Trophoblast cell (in vitro differentiated cells and primary cell): ENCODE data around the gene PARP6.

Source experiments
- DNase-seq, 2 donors: peaks; one replicate each; pipeline ENCODE4 v3.0.0-alpha.2; 2016
- H2AFZ ChIP-seq: 2 replicates; pipeline ENCODE4 v1.6.1; 2013; ENCODE audit warnings: low read length, moderate library complexity, mild to moderate bottlenecking; ENCODE audit not compliant: insufficient read depth, poor library complexity
- H2AK5ac ChIP-seq: 2 replicates; pipeline ENCODE4 v1.6.1; 2013; ENCODE audit warnings: mild to moderate bottlenecking, low read length
- H2BK120ac ChIP-seq: 2 replicates; pipeline ENCODE4 v1.6.1; 2013; ENCODE audit warnings: low read length, mild to moderate bottlenecking, moderate library complexity; ENCODE audit not compliant: insufficient read depth, poor library complexity
- H2BK12ac ChIP-seq: 2 replicates; pipeline ENCODE4 v1.6.1; 2013; ENCODE audit warnings: mild to moderate bottlenecking, low read length, moderate library complexity
- H2BK5ac ChIP-seq: 2 replicates; pipeline ENCODE4 v1.6.1; 2013; ENCODE audit warnings: low read length, low read depth, moderate library complexity, mild to moderate bottlenecking; ENCODE audit not compliant: poor library complexity
- H3K14ac ChIP-seq: 2 replicates; pipeline ENCODE4 v1.6.1; 2013; ENCODE audit warnings: mild to moderate bottlenecking, low read length
- H3K18ac ChIP-seq: 2 replicates; pipeline ENCODE4 v1.6.1; 2013; ENCODE audit warnings: mild to moderate bottlenecking, low read length
- H3K23ac ChIP-seq: 2 replicates; pipeline ENCODE4 v1.6.1; 2013; ENCODE audit warnings: low read length
- H3K27ac ChIP-seq: 2 replicates; pipeline ENCODE4 v1.5.1; 2013; ENCODE audit warnings: low read depth, mild to moderate bottlenecking, inconsistent platforms, low read length, moderate library complexity
- H3K27me3 ChIP-seq: 2 replicates; pipeline ENCODE4 v1.6.1; 2013; ENCODE audit warnings: inconsistent platforms, mild to moderate bottlenecking, low read length, moderate library complexity; ENCODE audit not compliant: insufficient read depth
- H3K36me3 ChIP-seq, 2 experiments: 1 replicate in 1 of 2; 2 replicates in 1 of 2; pipeline ENCODE4 v1.6.1; 2013; ENCODE audit warnings: low read length in 2 of 2, mild to moderate bottlenecking in 2 of 2, moderate library complexity in 1 of 2; ENCODE audit not compliant: insufficient read depth in 2 of 2, control insufficient read depth in 1 of 2
- H3K4ac ChIP-seq: 2 replicates; pipeline ENCODE4 v1.6.1; 2013; ENCODE audit warnings: low read depth, mild to moderate bottlenecking, low read length, moderate library complexity
- H3K4me1 ChIP-seq, 2 experiments: 1 replicate in 1 of 2; 2 replicates in 1 of 2; pipeline ENCODE4 v1.6.1; 2013; ENCODE audit warnings: low read length in 2 of 2, mild to moderate bottlenecking in 2 of 2, moderate library complexity in 1 of 2; ENCODE audit not compliant: insufficient read depth in 2 of 2, control insufficient read depth in 1 of 2
- H3K4me2 ChIP-seq: 2 replicates; pipeline ENCODE4 v1.6.1; 2013; ENCODE audit warnings: inconsistent platforms, mild to moderate bottlenecking, low read length, moderate library complexity
- H3K4me3 ChIP-seq: 2 replicates; pipeline ENCODE4 v1.5.1; 2013; ENCODE audit warnings: mild to moderate bottlenecking, low read depth, low read length, inconsistent platforms
- H3K79me1 ChIP-seq: one replicate; pipeline ENCODE4 v1.6.1; 2013; ENCODE audit warnings: low read length
- H3K79me2 ChIP-seq: 2 replicates; pipeline ENCODE4 v1.6.1; 2013; ENCODE audit warnings: low read length, mild to moderate bottlenecking; ENCODE audit not compliant: control insufficient read depth, insufficient read depth, poor library complexity
- H3K9ac ChIP-seq: 2 replicates; pipeline ENCODE4 v1.6.1; 2013; ENCODE audit warnings: mild to moderate bottlenecking, low read length
- H3K9me3 ChIP-seq: 2 replicates; pipeline ENCODE4 v1.6.1; 2013; ENCODE audit warnings: low read depth, mild to moderate bottlenecking, control low read depth, inconsistent platforms, low read length; ENCODE audit not compliant: insufficient read depth
- H4K12ac ChIP-seq: 2 replicates; pipeline ENCODE4 v1.6.1; 2013; ENCODE audit warnings: low read depth, mild to moderate bottlenecking, low read length, moderate library complexity
- H4K8ac ChIP-seq: 2 replicates; pipeline ENCODE4 v1.6.1; 2013; ENCODE audit warnings: low read depth, mild to moderate bottlenecking, low read length, moderate library complexity
- H4K91ac ChIP-seq: one replicate; pipeline ENCODE4 v1.6.1; 2013; ENCODE audit warnings: low read depth, mild to moderate bottlenecking, low read length, moderate library complexity
- WGBS: extraction: QIAGEN DNeasy Blood & Tissue Kit; methylation state at CpG from one replicate; pipeline ENCODE4 v1.1.7; 2013; ENCODE audit warnings: missing lambda C conversion rate; ENCODE audit not compliant: insufficient read length, insufficient coverage; ENCODE audit errors: extremely low coverage; 5-methylcytosine and 5-hydroxymethylcytosine counted together

Gene PARP6

GRCh38 chr15:72217216-72217615, 55.1 kb downstream of the PARP6 start:
- H3K4me2 ChIP-seq, result no peak overlapping the region
- no peak overlapping the region for H3K4me3 ChIP-seq
- peaks cover 0 to 2% of the 10 kb centered on the region in 2 experiments for H3K4me1 ChIP-seq
- no peak overlapping the region for H2AK5ac ChIP-seq
- H2BK12ac ChIP-seq, result no peak overlapping the region
- H3K27me3 ChIP-seq, result no peaks in the 10 kb centered on the region
- no peak overlapping the region for H2AFZ ChIP-seq
- H3K18ac ChIP-seq, result no peak overlapping the region
- H3K9ac ChIP-seq, result no peak overlapping the region
- H3K14ac ChIP-seq, result no peak overlapping the region
- H3K27ac ChIP-seq, result no peak overlapping the region
- no peak overlapping the region for H4K12ac ChIP-seq
- DNase-seq, result no peak
- no peak overlapping the region for H2BK120ac ChIP-seq
- no peak overlapping the region for H4K91ac ChIP-seq
- WGBS, result no CpG with 5 or more reads among the region's 4 CpGs
- no peaks in the 10 kb centered on the region for H3K79me1 ChIP-seq
- peaks cover 2% of the 10 kb centered on the region for H3K79me2 ChIP-seq
- H3K36me3 ChIP-seq, result peaks cover 45 to 64% of the 10 kb centered on the region in 2 experiments
- H3K9me3 ChIP-seq, result no peaks in the 10 kb centered on the region
- no peak overlapping the region for H2BK5ac ChIP-seq
- H3K4ac ChIP-seq, result no peak overlapping the region
- no peak overlapping the region for H3K23ac ChIP-seq
- no peak overlapping the region for H4K8ac ChIP-seq

GRCh38 chr15:72216079-72216478, 56.3 kb downstream of the PARP6 start:
- H2BK120ac ChIP-seq, result no peak overlapping the region
- no peak overlapping the region for H4K8ac ChIP-seq
- H3K36me3 ChIP-seq, result peaks cover 53 to 75% of the 10 kb centered on the region in 2 experiments
- no peak overlapping the region for H3K27ac ChIP-seq
- no peak for DNase-seq
- no peak overlapping the region for H3K18ac ChIP-seq
- no peak overlapping the region for H2BK12ac ChIP-seq
- no peak overlapping the region for H3K23ac ChIP-seq
- H3K4ac ChIP-seq, result no peak overlapping the region
- no peak overlapping the region for H3K4me2 ChIP-seq
- H2AFZ ChIP-seq, result no peak overlapping the region
- H4K12ac ChIP-seq, result no peak overlapping the region
- no peaks in the 10 kb centered on the region for H3K27me3 ChIP-seq
- no peak overlapping the region for H2AK5ac ChIP-seq
- no peak overlapping the region for H3K9ac ChIP-seq
- no peaks in the 10 kb centered on the region for H3K79me1 ChIP-seq
- no peaks in the 10 kb centered on the region for H3K79me2 ChIP-seq
- WGBS, result no CpG with 5 or more reads among the region's 1 CpG
- no peaks in the 10 kb centered on the region for H3K9me3 ChIP-seq
- H3K14ac ChIP-seq, result no peak overlapping the region
- H2BK5ac ChIP-seq, result no peak overlapping the region
- no peak overlapping the region for H3K4me3 ChIP-seq
- peaks cover 0 to 2% of the 10 kb centered on the region in 2 experiments for H3K4me1 ChIP-seq
- H4K91ac ChIP-seq, result no peak overlapping the region

GRCh38 chr15:72207558-72208085, 64.7 kb downstream of the PARP6 start:
- no peak for DNase-seq
- no peak overlapping the region for H2BK12ac ChIP-seq
- H3K9me3 ChIP-seq, result peaks cover 2% of the 10 kb centered on the region
- no peak overlapping the region for H3K23ac ChIP-seq
- no peak overlapping the region for H4K12ac ChIP-seq
- H3K4ac ChIP-seq, result no peak overlapping the region
- H3K27ac ChIP-seq, result no peak overlapping the region
- no peak overlapping the region for H3K4me2 ChIP-seq
- H3K36me3 ChIP-seq, result peaks cover 78 to 91% of the 10 kb centered on the region in 2 experiments
- H3K79me2 ChIP-seq, result no peaks in the 10 kb centered on the region
- H3K4me3 ChIP-seq, result no peak overlapping the region
- no peak overlapping the region for H4K91ac ChIP-seq
- no peak overlapping the region for H2BK120ac ChIP-seq
- no peak overlapping the region for H4K8ac ChIP-seq
- no peaks in the 10 kb centered on the region for H3K4me1 ChIP-seq
- no peak overlapping the region for H3K14ac ChIP-seq
- H2AK5ac ChIP-seq, result no peak overlapping the region
- no peak overlapping the region for H3K9ac ChIP-seq
- H3K18ac ChIP-seq, result no peak overlapping the region
- no peak overlapping the region for H2BK5ac ChIP-seq
- no peak overlapping the region for H2AFZ ChIP-seq
- no peaks in the 10 kb centered on the region for H3K79me1 ChIP-seq
- no peaks in the 10 kb centered on the region for H3K27me3 ChIP-seq

GRCh38 chr15:72206677-72207000, 65.7 kb downstream of the PARP6 start:
- no peak overlapping the region for H3K4me2 ChIP-seq
- H3K4me1 ChIP-seq, result no peaks in the 10 kb centered on the region
- DNase-seq, result no peak
- no peak overlapping the region for H2BK120ac ChIP-seq
- H2BK5ac ChIP-seq, result no peak overlapping the region
- H4K12ac ChIP-seq, result no peak overlapping the region
- peaks cover 2% of the 10 kb centered on the region for H3K9me3 ChIP-seq
- H3K79me2 ChIP-seq, result no peaks in the 10 kb centered on the region
- no peak overlapping the region for H3K27ac ChIP-seq
- H2BK12ac ChIP-seq, result no peak overlapping the region
- no peak overlapping the region for H3K14ac ChIP-seq
- H3K9ac ChIP-seq, result no peak overlapping the region
- H4K91ac ChIP-seq, result no peak overlapping the region
- WGBS, result no CpG with 5 or more reads among the region's 5 CpGs
- H3K36me3 ChIP-seq, result peaks cover 78 to 93% of the 10 kb centered on the region in 2 experiments
- no peak overlapping the region for H3K23ac ChIP-seq
- H3K27me3 ChIP-seq, result no peaks in the 10 kb centered on the region
- no peaks in the 10 kb centered on the region for H3K79me1 ChIP-seq
- no peak overlapping the region for H3K18ac ChIP-seq
- H3K4me3 ChIP-seq, result no peak overlapping the region
- no peak overlapping the region for H2AK5ac ChIP-seq
- H3K4ac ChIP-seq, result no peak overlapping the region
- H2AFZ ChIP-seq, result no peak overlapping the region
- no peak overlapping the region for H4K8ac ChIP-seq
